ENCODE results near the gene SPRYD3.

Gene SPRYD3

GRCh38 chr12:53067074-53067992, 11.9 kb downstream of the SPRYD3 start:
- TF ChIP-seq FOXP2 (optimal IDR thresholded peaks at IDR 0.05; ENCODE audit: borderline replicate concordance, extremely low read depth, extremely low read length, insufficient read depth) (no peak), POLR2AphosphoS5 (IDR thresholded peaks at IDR 0.05; ENCODE audit: low read depth, low read length) (no peak), SIN3A (IDR thresholded peaks at IDR 0.05; ENCODE audit: borderline replicate concordance, insufficient read depth, low read length) (no peak), TAF1 (IDR thresholded peaks at IDR 0.05; ENCODE audit: borderline replicate concordance, insufficient read depth, low read length) (no peak), REST (IDR thresholded peaks at IDR 0.05; ENCODE audit: insufficient read depth in 1 of 2, low read depth in 2 of 2, low read length in 2 of 2) (no peak)

GRCh38 chr12:53065975-53066931, 12.9 kb downstream of the SPRYD3 start:
- TF ChIP-seq POLR2AphosphoS5 (IDR thresholded peaks at IDR 0.05; ENCODE audit: low read depth, low read length) (no peak), FOXP2 (optimal IDR thresholded peaks at IDR 0.05; ENCODE audit: borderline replicate concordance, extremely low read depth, extremely low read length, insufficient read depth) (peak; percentile 22)

- TF ChIP-seq REST (IDR thresholded peaks at IDR 0.05; ENCODE audit: insufficient read depth in 1 of 2, low read depth in 2 of 2, low read length in 2 of 2) (no peak), TAF1 (IDR thresholded peaks at IDR 0.05; ENCODE audit: borderline replicate concordance, insufficient read depth, low read length) (no peak), POLR2AphosphoS5 (IDR thresholded peaks at IDR 0.05; ENCODE audit: low read depth, low read length) (no peak), FOXP2 (optimal IDR thresholded peaks at IDR 0.05; ENCODE audit: borderline replicate concordance, extremely low read depth, extremely low read length, insufficient read depth) (no peak), SIN3A (IDR thresholded peaks at IDR 0.05; ENCODE audit: borderline replicate concordance, insufficient read depth, low read length) (no peak)
Observed at GRCh38 chr12:53065470-53065869, 13.7 kb downstream of the SPRYD3 start.

- TF ChIP-seq SIN3A (IDR thresholded peaks at IDR 0.05; ENCODE audit: borderline replicate concordance, insufficient read depth, low read length) (no peak), TAF1 (IDR thresholded peaks at IDR 0.05; ENCODE audit: borderline replicate concordance, insufficient read depth, low read length) (no peak), REST (IDR thresholded peaks at IDR 0.05; ENCODE audit: insufficient read depth in 1 of 2, low read depth in 2 of 2, low read length in 2 of 2) (no peak)
Observed at GRCh38 chr12:53064613-53065436, 14.4 kb downstream of the SPRYD3 start.
